CD4-positive, alpha-beta T cell (primary cell): Measurements from ENCODE around the gene PHYKPL. TPM values are rescaled to one million over a fixed set of nuclear protein-coding genes. Genes with fewer than 3 reads are reported as not detected.

Source experiments
- ATAC-seq: fragments of 200-7000 bp; cut with Tn5 transposase; one replicate; pipeline ENCODE4 v1.10.0; 2022; ENCODE audit warnings: mild to moderate bottlenecking; ENCODE audit not compliant: poor library complexity
- CTCF ChIA-PET: fragments of 350-600 bp; sonication (Branson Sonifier 250); formaldehyde crosslinking; loops from one replicate; lab custom pipeline; 2021; ENCODE audit warnings: antibody characterized with exemption, inconsistent platforms; lab: Charles Lee
- POLR2A ChIA-PET: fragments of 350-600 bp; sonication (Branson Sonifier 250); formaldehyde crosslinking; loops from one replicate; lab custom pipeline; 2021; ENCODE audit warnings: antibody characterized with exemption, inconsistent platforms; lab: Charles Lee
- DNase-seq, 14 experiments: peaks; one replicate each; pipeline ENCODE4 v3.0.0-alpha.2; 2013 to 2020; ENCODE audit warnings: mixed read lengths in 2 of 14
- H3K27ac ChIP-seq, 2 donors: one replicate each; pipeline versions ENCODE4 v1.5.1 to v1.7.0; 2013; ENCODE audit warnings: low read length in 2 of 2, low read depth in 1 of 2, mild to moderate bottlenecking in 1 of 2
- H3K27me3 ChIP-seq, 2 experiments: 1 replicate in 1 of 2; 2 replicates in 1 of 2; pipeline versions ENCODE4 v1.6.1 to v1.7.0; 2013; ENCODE audit warnings: low read length in 2 of 2, control low read depth in 1 of 2, mild to moderate bottlenecking in 1 of 2, moderate library complexity in 1 of 2; ENCODE audit not compliant: insufficient read depth in 2 of 2, control insufficient read depth in 1 of 2
- H3K36me3 ChIP-seq: one replicate; pipeline ENCODE4 v1.6.1; 2013; ENCODE audit warnings: low read length, control low read depth; ENCODE audit not compliant: insufficient read depth
- H3K4me1 ChIP-seq: one replicate; pipeline ENCODE4 v1.6.1; 2013; ENCODE audit warnings: low read length, control low read depth; ENCODE audit not compliant: insufficient read depth
- H3K4me3 ChIP-seq: one replicate; pipeline ENCODE4 v1.5.1; 2013; ENCODE audit warnings: mild to moderate bottlenecking, low read length, moderate library complexity
- H3K9me3 ChIP-seq, 2 experiments: 1 replicate in 1 of 2; 2 replicates in 1 of 2; pipeline versions ENCODE4 v1.6.1 to v1.7.0; 2013; ENCODE audit warnings: low read length in 2 of 2, mild to moderate bottlenecking in 2 of 2, control low read depth in 1 of 2, moderate library complexity in 1 of 2; ENCODE audit not compliant: control insufficient read depth in 1 of 2, insufficient read depth in 1 of 2
- H3K27ac Mint-ChIP-seq: one replicate; pipeline ENCODE4 v1.8.0; 2020; ENCODE audit warnings: mixed read lengths
- H3K27me3 Mint-ChIP-seq: one replicate; pipeline ENCODE4 v1.8.0; 2021; ENCODE audit warnings: mixed read lengths
- H3K36me3 Mint-ChIP-seq: one replicate; pipeline ENCODE4 v1.8.0; 2021; ENCODE audit warnings: low read depth, mixed read lengths
- H3K4me1 Mint-ChIP-seq: one replicate; pipeline ENCODE4 v1.8.0; 2021; ENCODE audit warnings: low read depth, mixed read lengths
- H3K4me3 Mint-ChIP-seq: one replicate; pipeline ENCODE4 v1.8.0; 2020; ENCODE audit warnings: mild to moderate bottlenecking, mixed read lengths
- H3K9me3 Mint-ChIP-seq: one replicate; pipeline ENCODE4 v1.8.0; 2020; ENCODE audit warnings: mixed read lengths
- CTCF ChIP-seq: fragments of 200-600 bp; IDR thresholded peaks from one replicate; pipeline ENCODE4 v1.8.0; 2022; ENCODE audit warnings: antibody characterized with exemption, mild to moderate bottlenecking
- intact Hi-C, 2 experiments: fragments of 100-400 bp; cut with DNase I in 1 of 2; cut with micrococcal nuclease in 1 of 2; formaldehyde crosslinking; loops; one replicate each; pipeline versions ENCODE4 v1.15.1 to v1.9.0; 2023 to 2025; cut with DNase I, micrococcal nuclease
- total RNA-seq, 174 experiments: library from RNA in 2 of 174; stranded (reverse) in 2 of 174; gene quantifications; one replicate each; pipeline ENCODE4 v1.2.3 and lab custom pipeline; 2021 to 2026

Gene PHYKPL
- total RNA-seq, 2 experiments from 2014 or later: 90.9 to 92.8 TPM

GRCh38 chr5:178210686-178211085 lies 21.9 kb downstream of the PHYKPL start:
- Histone ChIP-seq H3K4me3 (no peak overlapping the region), H3K4me1 (peaks cover 31% of the 10 kb centered on the region), H3K27me3 (no peaks in the 10 kb centered on the region), H3K27ac (no peak overlapping the region), H3K36me3 (peaks cover 95% of the 10 kb centered on the region), H3K9me3 (no peaks in the 10 kb centered on the region)
- H3K4me1 Mint-ChIP-seq: peaks cover 39% of the 10 kb centered on the region
- no peak overlapping the region for H3K27ac Mint-ChIP-seq
- ChIA-PET CTCF (no interaction called here), POLR2A (no interaction called here)
- H3K27me3 Mint-ChIP-seq: no peaks in the 10 kb centered on the region
- H3K36me3 Mint-ChIP-seq: peaks cover 100% of the 10 kb centered on the region
- H3K9me3 Mint-ChIP-seq: no peaks in the 10 kb centered on the region
- intact Hi-C loops: no loop called here
- no peak overlapping the region for H3K4me3 Mint-ChIP-seq
- no peak for DNase-seq
- TF ChIP-seq CTCF: no peak
- ATAC-seq: no peak

- H3K9me3 Mint-ChIP-seq: no peaks in the 10 kb centered on the region
- intact Hi-C loops: no loop called here
- ATAC-seq: no peak
- ChIA-PET CTCF (no interaction called here), POLR2A (no interaction called here)
- no peak for DNase-seq
- H3K27ac ChIP-seq: no peak overlapping the region
- peaks cover 89% of the 10 kb centered on the region for H3K36me3 ChIP-seq
- H3K27me3 Mint-ChIP-seq: no peaks in the 10 kb centered on the region
- H3K4me3 Mint-ChIP-seq: no peak overlapping the region
- H3K27ac Mint-ChIP-seq: no peak overlapping the region
- no peaks in the 10 kb centered on the region for H3K9me3 ChIP-seq
- no peaks in the 10 kb centered on the region for H3K27me3 ChIP-seq
- peaks cover 42% of the 10 kb centered on the region for H3K4me1 Mint-ChIP-seq
- peaks cover 98% of the 10 kb centered on the region for H3K36me3 Mint-ChIP-seq
- no peak overlapping the region for H3K4me3 ChIP-seq
- no peak for TF ChIP-seq CTCF
- peaks cover 32% of the 10 kb centered on the region for H3K4me1 ChIP-seq
These were observed 22.5 kb downstream of the PHYKPL start for GRCh38 chr5:178210073-178210535.

- ATAC-seq (no peak), DNase-seq (no peak)
- Histone ChIP-seq H3K27me3 (no peaks in the 10 kb centered on the region), H3K27ac (no peak overlapping the region), H3K9me3 (no peaks in the 10 kb centered on the region), H3K4me3 (no peak overlapping the region), H3K4me1 (peaks cover 32% of the 10 kb centered on the region), H3K36me3 (peaks cover 83% of the 10 kb centered on the region)
- ChIA-PET POLR2A (no interaction called here), CTCF (no interaction called here)
- Mint-ChIP-seq H3K27me3 (peaks cover under 1% of the 10 kb centered on the region), H3K36me3 (peaks cover 93% of the 10 kb centered on the region), H3K9me3 (no peaks in the 10 kb centered on the region), H3K27ac (peak overlapping the region; percentile 83), H3K4me1 (peaks cover 42% of the 10 kb centered on the region), H3K4me3 (no peak overlapping the region)
- intact Hi-C loops: loop anchor here in 1 of 2 experiments (10.0 kb wide), 1 partner anchor 1565 kb away; the partner anchor contains the start of gene TSPAN17
- no peak for TF ChIP-seq CTCF
These were observed 23.1 kb downstream of the PHYKPL start for GRCh38 chr5:178209334-178210072.
